Stimulated activated CD4-positive, alpha-beta T cell treated with anti-CD3 and anti-CD28 coated beads, Interleukin-12 subunit alpha, Interleukin-12 subunit beta, amount 100 ng/mL, for 24 hours (primary cell): ENCODE measurements around the gene AGRP.

Experiments used
- DNase-seq, 2 experiments: peaks; one replicate each; pipeline ENCODE4 v3.0.0-alpha.2; 2020; ENCODE audit warnings: low read depth in 2 of 2

Gene AGRP

GRCh38 chr16:67463691-67464090 is 19.7 kb downstream of the AGRP start:
- DNase-seq = no peak

- DNase-seq = no peak
Measured at GRCh38 chr16:67463059-67463458, 20.3 kb downstream of the AGRP start.

GRCh38 chr16:67462279-67462655 is 21.1 kb downstream of the AGRP start:
- no peak for DNase-seq

GRCh38 chr16:67461600-67462278 is 21.6 kb downstream of the AGRP start:
- no peak for DNase-seq

GRCh38 chr16:67460961-67461360 is 22.4 kb downstream of the AGRP start:
- DNase-seq = no peak

GRCh38 chr16:67460168-67460567 is 23.2 kb downstream of the AGRP start:
- DNase-seq = no peak

GRCh38 chr16:67459861-67460150 is 23.5 kb downstream of the AGRP start:
- DNase-seq = no peak

- no peak for DNase-seq
Measured at GRCh38 chr16:67459066-67459860, 24.1 kb downstream of the AGRP start.

- no peak for DNase-seq
Measured at GRCh38 chr16:67458121-67458641, 25.2 kb downstream of the AGRP start.

- DNase-seq = no peak
Measured at GRCh38 chr16:67457611-67458010, 25.7 kb downstream of the AGRP start.

GRCh38 chr16:67456391-67457081 is 26.8 kb downstream of the AGRP start:
- DNase-seq = no peak

GRCh38 chr16:67454852-67455251 is 28.5 kb downstream of the AGRP start:
- no peak for DNase-seq

GRCh38 chr16:67454104-67454503 is 29.2 kb downstream of the AGRP start:
- DNase-seq = no peak

- no peak for DNase-seq
Measured at GRCh38 chr16:67451704-67452435, 31.5 kb downstream of the AGRP start.

GRCh38 chr16:67451061-67451703 is 32.2 kb downstream of the AGRP start:
- DNase-seq = no peak

- no peak for DNase-seq
Measured at GRCh38 chr16:67449739-67450138, 33.6 kb downstream of the AGRP start.

GRCh38 chr16:67449336-67449735 is 34.0 kb downstream of the AGRP start:
- DNase-seq = no peak

- DNase-seq = no peak
Measured at GRCh38 chr16:67448580-67448979, 34.8 kb downstream of the AGRP start.

- DNase-seq = peak; percentile 48 to 73
Measured at GRCh38 chr16:67447508-67448076, 35.8 kb downstream of the AGRP start.

GRCh38 chr16:67446968-67447507 is 36.3 kb downstream of the AGRP start:
- no peak for DNase-seq
